ENCODE data around the gene RPL41. TPM values are rescaled to one million over a fixed set of nuclear protein-coding genes. Genes with fewer than 3 reads are reported as not detected.

Gene RPL41
- total and polyA plus RNA-seq, 9 of the 15 experiments (the other 6 are each of a cell fraction or from before 2014, with no cell fraction given) = 3,403 to 11,276 (median 5,604) TPM

DNA sequence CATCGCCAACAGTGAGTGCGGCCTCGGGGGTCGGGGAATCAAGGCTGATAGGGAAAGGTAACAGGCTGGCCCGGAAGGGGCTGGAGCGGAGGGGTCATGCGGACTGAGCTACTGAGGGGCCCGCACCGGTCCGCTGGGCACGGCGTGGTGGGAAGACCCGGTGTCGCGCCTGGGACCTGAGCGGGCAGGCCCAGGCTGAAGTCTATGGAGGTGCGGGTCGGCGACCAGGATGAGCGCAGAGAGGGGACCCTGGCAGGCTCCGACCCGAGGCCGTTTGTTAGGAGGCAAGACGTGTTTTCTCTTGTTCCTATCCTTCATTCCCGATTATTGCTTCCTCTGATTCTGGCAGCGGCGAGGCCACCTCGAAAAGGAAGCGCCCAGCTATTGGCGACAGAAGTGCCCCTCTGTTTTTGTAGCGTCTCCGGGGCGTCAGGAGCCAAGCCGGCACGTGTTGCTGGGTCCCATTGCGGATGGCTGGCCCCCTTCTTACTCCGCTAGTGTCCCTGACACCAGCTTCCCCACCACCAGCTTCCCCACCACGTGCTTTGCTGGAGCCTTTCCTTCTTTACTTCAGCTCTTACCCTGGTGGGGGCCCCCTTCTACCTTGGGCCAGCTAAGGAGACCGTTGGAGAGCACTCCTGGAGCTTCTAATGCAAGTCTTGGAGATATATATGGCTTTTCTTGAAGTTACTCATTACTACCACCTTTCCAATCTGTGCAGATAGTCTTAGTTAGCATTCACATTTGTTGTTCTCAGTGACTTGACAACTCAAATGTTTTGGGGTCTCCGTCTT, 11.4 kb upstream of the RPL41 start (continued):
- TF ChIP-seq AFF4 (CRISPR knock-in tag; IDR thresholded peaks at IDR 0.05) = peak; percentile 5; the same call in 1 of the 2 replicates
- no peak for TF ChIP-seq ARID3A (IDR thresholded peaks at IDR 0.05; ENCODE audit: borderline replicate concordance, low read depth, low read length)
- no peak for TF ChIP-seq PHB2 (IDR thresholded peaks at IDR 0.05; ENCODE audit: low read depth)
- no peak for TF ChIP-seq PRPF4 (IDR thresholded peaks at IDR 0.05; ENCODE audit: insufficient read depth, low read depth, low read length, poor library complexity, severe bottlenecking)
- TF ChIP-seq E4F1 (CRISPR knock-in tag; IDR thresholded peaks at IDR 0.05; ENCODE audit: borderline replicate concordance) = no peak
- TF ChIP-seq TRIM24 (IDR thresholded peaks at IDR 0.05) = no peak
- TF ChIP-seq KHSRP (IDR thresholded peaks at IDR 0.05) = no peak
- TF ChIP-seq HLTF (IDR thresholded peaks at IDR 0.05) = 0 out of 2 replicates have a peak, but pooled peaks have one; percentile 36
- no peak for TF ChIP-seq ZBTB26 (CRISPR knock-in tag; IDR thresholded peaks at IDR 0.05)
- no peak for TF ChIP-seq ZNF609 (CRISPR knock-in tag; IDR thresholded peaks at IDR 0.05; ENCODE audit: borderline replicate concordance)
- TF ChIP-seq TEAD4 (IDR thresholded peaks at IDR 0.05; ENCODE audit: low read length) = no peak
- TF ChIP-seq TEAD4 (CRISPR knock-in tag; IDR thresholded peaks at IDR 0.05; ENCODE audit: borderline replicate concordance) = 0 out of 2 replicates have a peak, but pooled peaks have one; percentile 13

All from K562 (cell line).